ENCODE results near the gene FAIM2. TPM values are rescaled to one million over a fixed set of nuclear protein-coding genes. Genes with fewer than 3 reads are reported as not detected.

The FAIM2 gene
- total RNA-seq, 2 donors from 2014 or later, result 4.6 to 9.8 TPM

DNA sequence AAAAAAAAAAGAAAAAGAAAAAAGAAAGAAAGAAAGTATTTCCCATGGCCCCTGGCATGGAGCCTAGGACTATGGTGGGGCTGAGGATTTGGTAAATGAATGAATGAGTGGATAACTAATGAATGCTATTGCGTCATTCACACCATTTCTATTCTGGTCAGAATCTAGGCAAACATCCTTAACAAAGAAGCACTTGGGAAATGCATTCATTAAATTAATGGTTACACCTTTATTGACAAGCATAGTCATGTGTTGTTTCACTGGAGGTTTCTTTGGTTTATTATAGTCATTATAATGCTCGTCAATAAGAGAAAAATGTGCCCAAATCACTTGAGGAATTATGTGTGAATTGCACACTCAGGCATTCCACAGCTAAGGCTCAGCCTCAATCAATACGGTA, 33.2 kb upstream of the FAIM2 start:
- Histone ChIP-seq H3K4me1 (no peaks in the 10 kb centered on the region), H3K4me3 (no peak overlapping the region), H3K27ac (no peak overlapping the region), H3K9me3 (no peaks in the 10 kb centered on the region), H3K36me3 (no peaks in the 10 kb centered on the region), H3K27me3 (no peaks in the 10 kb centered on the region)
- DNase-seq (ENCODE audit: low spot score), result no peak
- TF ChIP-seq, protein P1, sequence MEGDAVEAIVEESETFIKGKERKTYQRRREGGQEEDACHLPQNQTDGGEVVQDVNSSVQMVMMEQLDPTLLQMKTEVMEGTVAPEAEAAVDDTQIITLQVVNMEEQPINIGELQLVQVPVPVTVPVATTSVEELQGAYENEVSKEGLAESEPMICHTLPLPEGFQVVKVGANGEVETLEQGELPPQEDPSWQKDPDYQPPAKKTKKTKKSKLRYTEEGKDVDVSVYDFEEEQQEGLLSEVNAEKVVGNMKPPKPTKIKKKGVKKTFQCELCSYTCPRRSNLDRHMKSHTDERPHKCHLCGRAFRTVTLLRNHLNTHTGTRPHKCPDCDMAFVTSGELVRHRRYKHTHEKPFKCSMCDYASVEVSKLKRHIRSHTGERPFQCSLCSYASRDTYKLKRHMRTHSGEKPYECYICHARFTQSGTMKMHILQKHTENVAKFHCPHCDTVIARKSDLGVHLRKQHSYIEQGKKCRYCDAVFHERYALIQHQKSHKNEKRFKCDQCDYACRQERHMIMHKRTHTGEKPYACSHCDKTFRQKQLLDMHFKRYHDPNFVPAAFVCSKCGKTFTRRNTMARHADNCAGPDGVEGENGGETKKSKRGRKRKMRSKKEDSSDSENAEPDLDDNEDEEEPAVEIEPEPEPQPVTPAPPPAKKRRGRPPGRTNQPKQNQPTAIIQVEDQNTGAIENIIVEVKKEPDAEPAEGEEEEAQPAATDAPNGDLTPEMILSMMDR (IDR thresholded peaks at IDR 0.05), result no peak

DNA sequence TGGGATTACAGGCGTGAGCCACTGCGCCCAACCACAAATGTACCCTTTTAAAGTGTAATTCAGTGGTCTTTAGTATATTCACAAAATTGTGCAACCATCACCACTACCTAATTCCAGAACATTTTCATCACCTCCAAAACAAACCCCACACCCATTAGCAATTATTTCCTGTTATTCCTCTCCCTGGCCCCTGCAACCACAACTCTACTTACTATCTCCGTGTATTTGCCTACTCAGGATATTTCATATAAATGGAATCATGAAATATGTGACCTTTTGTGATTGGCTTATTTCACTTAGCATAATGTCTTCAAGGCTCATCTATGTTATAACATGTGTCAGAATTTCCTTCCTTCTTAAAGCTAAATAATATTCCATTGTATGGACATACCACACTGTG, 30.8 kb upstream of the FAIM2 start:
- DNase-seq (ENCODE audit: low spot score), result no peak
- Histone ChIP-seq H3K4me3 (no peak overlapping the region), H3K9me3 (no peaks in the 10 kb centered on the region), H3K27me3 (no peaks in the 10 kb centered on the region), H3K4me1 (no peaks in the 10 kb centered on the region), H3K36me3 (no peaks in the 10 kb centered on the region), H3K27ac (no peak overlapping the region)
- TF ChIP-seq, protein P1 (IDR thresholded peaks at IDR 0.05), result no peak

DNA sequence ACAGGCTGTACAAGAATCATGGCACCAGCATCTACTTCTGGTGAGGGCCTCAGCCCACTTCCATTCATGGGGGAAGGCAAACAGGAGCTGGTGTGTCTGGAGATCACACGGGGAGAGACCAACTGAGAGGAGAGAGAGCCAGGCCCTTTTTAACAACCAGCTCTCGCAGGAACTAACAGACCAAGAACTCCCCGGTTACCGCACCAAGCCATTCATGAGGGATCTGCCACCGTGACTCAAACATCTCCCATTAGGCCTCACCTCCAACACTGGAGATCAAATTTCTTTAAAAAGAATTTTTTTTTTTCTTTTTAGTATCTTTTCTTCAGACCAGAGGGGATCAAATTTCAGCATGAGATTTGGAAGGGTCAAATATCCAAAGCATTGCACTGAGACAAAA, 30.1 kb upstream of the FAIM2 start:
- Histone ChIP-seq H3K27ac (no peak overlapping the region), H3K27me3 (no peaks in the 10 kb centered on the region), H3K4me1 (no peaks in the 10 kb centered on the region), H3K36me3 (no peaks in the 10 kb centered on the region), H3K9me3 (no peaks in the 10 kb centered on the region), H3K4me3 (no peak overlapping the region)
- TF ChIP-seq, protein P1 (IDR thresholded peaks at IDR 0.05), result no peak
- no peak for DNase-seq (ENCODE audit: low spot score)

DNA sequence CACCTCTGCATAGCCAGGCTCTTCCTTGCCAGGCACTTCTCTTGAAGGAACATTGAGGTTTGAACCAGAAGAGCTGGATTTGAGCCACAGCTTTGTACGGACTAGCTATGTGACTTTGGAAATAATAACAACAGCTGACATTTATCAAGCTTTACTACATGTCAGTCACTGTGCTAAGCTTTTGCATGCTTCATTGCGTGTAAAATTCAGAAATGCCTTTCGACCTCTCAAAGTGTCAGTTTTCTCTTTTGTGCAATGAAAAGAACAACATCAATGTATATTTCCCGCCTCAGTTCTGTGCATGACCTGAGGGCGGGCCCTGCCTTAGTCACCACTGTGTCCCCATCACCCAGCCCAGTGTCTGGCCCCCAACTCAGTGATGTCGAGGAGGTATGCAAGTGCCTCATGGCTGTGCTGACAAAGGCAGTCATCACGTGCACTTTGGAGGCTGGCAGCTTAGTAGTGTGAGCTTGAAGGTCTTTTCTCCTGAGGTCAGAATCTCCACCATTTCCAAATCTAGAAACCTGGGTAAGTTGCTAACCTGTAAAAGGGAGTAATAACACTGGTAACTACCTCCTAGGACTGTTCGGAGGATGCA, 28.9 kb upstream of the FAIM2 start:
- H3K27me3 ChIP-seq, result no peaks in the 10 kb centered on the region
- no peaks in the 10 kb centered on the region for H3K9me3 ChIP-seq
- DNase-seq (ENCODE audit: low spot score), result no peak
- no peaks in the 10 kb centered on the region for H3K4me1 ChIP-seq
- no peak overlapping the region for H3K27ac ChIP-seq
- TF ChIP-seq, protein P1 (IDR thresholded peaks at IDR 0.05), result no peak
- H3K4me3 ChIP-seq, result no peak overlapping the region
- no peaks in the 10 kb centered on the region for H3K36me3 ChIP-seq

DNA sequence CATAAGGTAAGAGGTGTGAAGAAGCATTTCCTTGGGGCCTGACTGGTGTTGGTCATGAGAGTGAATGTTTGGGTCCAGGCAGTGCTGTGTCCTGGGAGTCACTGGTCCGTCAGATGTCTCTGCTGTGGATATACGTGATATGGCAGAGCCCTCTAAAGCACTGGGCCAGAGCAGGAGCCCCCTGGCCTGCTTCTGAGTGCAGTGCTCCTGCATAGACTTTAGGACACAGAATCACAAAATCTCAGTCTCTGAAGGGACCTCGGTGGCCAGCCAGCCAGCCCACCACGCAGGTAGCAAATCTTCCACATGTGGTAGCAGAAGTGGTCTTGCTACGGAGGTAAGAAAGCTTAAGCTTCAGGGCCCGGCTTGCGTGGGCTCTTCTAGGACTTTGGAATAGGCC, 28.3 kb upstream of the FAIM2 start:
- DNase-seq (ENCODE audit: low spot score), result no peak
- no peaks in the 10 kb centered on the region for H3K27me3 ChIP-seq
- no peak overlapping the region for H3K27ac ChIP-seq
- TF ChIP-seq, protein P1 (IDR thresholded peaks at IDR 0.05), result no peak
- no peak overlapping the region for H3K4me3 ChIP-seq
- no peaks in the 10 kb centered on the region for H3K9me3 ChIP-seq
- no peaks in the 10 kb centered on the region for H3K36me3 ChIP-seq
- no peaks in the 10 kb centered on the region for H3K4me1 ChIP-seq

All from right atrium auricular region (tissue), 2 donors.